Measurements from ENCODE around the gene WFIKKN2. TPM values are rescaled to one million over a fixed set of nuclear protein-coding genes. Genes with fewer than 3 reads are reported as not detected.
A peak's percentile ranks its signal among the peaks of the same experiment; 100 is the strongest.

WFIKKN2 gene
- total and polyA plus RNA-seq, 2 experiments from 2014 or later: not detected

DNA sequence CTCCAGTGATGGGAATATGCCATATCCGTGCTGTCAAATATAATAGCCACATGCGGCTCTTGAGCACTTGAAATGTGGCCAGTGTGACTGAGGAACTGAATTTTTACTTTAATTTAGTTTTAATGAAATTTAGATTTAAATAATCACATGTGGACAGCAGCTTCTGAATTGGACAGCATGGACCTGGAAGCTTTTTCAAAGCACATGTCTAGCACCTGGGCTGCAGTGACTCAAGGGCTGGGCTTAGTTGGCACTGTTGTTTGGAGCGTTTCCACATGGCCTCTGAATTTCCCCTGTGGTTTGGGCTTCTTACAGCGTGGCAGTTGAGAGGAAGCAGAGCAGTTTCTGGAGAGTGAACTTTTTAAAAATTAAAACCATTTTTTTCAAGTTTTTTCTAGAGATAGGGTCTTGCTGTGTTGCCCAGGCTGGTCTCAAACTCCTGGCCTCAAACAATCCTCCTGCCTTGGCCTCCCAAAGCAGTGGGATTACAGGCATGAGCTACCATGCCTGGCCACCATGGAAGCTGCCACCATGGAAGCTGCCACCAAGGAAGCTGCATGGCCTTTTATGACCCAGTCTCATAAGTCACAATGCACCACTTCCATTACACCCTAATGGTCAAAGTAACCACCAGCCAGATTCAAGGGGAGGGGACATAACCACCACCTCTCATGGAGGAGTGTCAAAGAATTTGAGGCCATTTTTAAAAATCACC is 37.5 kb downstream of the WFIKKN2 start:
- TF ChIP-seq EZH2 (IDR thresholded peaks at IDR 0.05; ENCODE audit: low read depth, unreplicated experiment) (no peak), ZNF114 (CRISPR knock-in tag; IDR thresholded peaks at IDR 0.05) (no peak), STAT1 (IDR thresholded peaks at IDR 0.05; ENCODE audit: unreplicated experiment) (no peak), CREB1 (CRISPR knock-in tag; IDR thresholded peaks at IDR 0.05; ENCODE audit: low read depth) (no peak), EZH2phosphoT487 (IDR thresholded peaks at IDR 0.05; ENCODE audit: unreplicated experiment) (no peak), POLR2AphosphoS5 (IDR thresholded peaks at IDR 0.05; ENCODE audit: low read depth) (no peak), NANOG (IDR thresholded peaks at IDR 0.05; ENCODE audit: borderline replicate concordance) (no peak), JUNB (IDR thresholded peaks at IDR 0.05; ENCODE audit: unreplicated experiment) (no peak), ZNF331 (CRISPR knock-in tag; IDR thresholded peaks at IDR 0.05; ENCODE audit: low read depth) (no peak)
- TF ChIP-seq, protein P1, sequence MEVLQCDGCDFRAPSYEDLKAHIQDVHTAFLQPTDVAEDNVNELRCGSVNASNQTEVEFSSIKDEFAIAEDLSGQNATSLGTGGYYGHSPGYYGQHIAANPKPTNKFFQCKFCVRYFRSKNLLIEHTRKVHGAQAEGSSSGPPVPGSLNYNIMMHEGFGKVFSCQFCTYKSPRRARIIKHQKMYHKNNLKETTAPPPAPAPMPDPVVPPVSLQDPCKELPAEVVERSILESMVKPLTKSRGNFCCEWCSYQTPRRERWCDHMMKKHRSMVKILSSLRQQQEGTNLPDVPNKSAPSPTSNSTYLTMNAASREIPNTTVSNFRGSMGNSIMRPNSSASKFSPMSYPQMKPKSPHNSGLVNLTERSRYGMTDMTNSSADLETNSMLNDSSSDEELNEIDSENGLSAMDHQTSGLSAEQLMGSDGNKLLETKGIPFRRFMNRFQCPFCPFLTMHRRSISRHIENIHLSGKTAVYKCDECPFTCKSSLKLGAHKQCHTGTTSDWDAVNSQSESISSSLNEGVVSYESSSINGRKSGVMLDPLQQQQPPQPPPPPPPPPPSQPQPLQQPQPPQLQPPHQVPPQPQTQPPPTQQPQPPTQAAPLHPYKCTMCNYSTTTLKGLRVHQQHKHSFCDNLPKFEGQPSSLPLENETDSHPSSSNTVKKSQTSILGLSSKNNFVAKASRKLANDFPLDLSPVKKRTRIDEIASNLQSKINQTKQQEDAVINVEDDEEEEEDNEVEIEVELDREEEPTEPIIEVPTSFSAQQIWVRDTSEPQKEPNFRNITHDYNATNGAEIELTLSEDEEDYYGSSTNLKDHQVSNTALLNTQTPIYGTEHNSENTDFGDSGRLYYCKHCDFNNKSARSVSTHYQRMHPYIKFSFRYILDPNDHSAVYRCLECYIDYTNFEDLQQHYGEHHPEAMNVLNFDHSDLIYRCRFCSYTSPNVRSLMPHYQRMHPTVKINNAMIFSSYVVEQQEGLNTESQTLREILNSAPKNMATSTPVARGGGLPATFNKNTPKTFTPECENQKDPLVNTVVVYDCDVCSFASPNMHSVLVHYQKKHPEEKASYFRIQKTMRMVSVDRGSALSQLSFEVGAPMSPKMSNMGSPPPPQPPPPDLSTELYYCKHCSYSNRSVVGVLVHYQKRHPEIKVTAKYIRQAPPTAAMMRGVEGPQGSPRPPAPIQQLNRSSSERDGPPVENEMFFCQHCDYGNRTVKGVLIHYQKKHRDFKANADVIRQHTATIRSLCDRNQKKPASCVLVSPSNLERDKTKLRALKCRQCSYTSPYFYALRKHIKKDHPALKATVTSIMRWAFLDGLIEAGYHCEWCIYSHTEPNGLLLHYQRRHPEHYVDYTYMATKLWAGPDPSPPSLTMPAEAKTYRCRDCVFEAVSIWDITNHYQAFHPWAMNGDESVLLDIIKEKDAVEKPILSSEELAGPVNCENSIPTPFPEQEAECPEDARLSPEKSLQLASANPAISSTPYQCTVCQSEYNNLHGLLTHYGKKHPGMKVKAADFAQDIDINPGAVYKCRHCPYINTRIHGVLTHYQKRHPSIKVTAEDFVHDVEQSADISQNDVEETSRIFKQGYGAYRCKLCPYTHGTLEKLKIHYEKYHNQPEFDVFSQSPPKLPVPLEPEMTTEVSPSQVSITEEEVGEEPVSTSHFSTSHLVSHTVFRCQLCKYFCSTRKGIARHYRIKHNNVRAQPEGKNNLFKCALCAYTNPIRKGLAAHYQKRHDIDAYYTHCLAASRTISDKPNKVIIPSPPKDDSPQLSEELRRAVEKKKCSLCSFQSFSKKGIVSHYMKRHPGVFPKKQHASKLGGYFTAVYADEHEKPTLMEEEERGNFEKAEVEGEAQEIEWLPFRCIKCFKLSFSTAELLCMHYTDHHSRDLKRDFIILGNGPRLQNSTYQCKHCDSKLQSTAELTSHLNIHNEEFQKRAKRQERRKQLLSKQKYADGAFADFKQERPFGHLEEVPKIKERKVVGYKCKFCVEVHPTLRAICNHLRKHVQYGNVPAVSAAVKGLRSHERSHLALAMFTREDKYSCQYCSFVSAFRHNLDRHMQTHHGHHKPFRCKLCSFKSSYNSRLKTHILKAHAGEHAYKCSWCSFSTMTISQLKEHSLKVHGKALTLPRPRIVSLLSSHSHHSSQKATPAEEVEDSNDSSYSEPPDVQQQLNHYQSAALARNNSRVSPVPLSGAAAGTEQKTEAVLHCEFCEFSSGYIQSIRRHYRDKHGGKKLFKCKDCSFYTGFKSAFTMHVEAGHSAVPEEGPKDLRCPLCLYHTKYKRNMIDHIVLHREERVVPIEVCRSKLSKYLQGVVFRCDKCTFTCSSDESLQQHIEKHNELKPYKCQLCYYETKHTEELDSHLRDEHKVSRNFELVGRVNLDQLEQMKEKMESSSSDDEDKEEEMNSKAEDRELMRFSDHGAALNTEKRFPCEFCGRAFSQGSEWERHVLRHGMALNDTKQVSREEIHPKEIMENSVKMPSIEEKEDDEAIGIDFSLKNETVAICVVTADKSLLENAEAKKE (CRISPR knock-in tag; IDR thresholded peaks at IDR 0.05): no peak
- TF ChIP-seq, protein P2, sequence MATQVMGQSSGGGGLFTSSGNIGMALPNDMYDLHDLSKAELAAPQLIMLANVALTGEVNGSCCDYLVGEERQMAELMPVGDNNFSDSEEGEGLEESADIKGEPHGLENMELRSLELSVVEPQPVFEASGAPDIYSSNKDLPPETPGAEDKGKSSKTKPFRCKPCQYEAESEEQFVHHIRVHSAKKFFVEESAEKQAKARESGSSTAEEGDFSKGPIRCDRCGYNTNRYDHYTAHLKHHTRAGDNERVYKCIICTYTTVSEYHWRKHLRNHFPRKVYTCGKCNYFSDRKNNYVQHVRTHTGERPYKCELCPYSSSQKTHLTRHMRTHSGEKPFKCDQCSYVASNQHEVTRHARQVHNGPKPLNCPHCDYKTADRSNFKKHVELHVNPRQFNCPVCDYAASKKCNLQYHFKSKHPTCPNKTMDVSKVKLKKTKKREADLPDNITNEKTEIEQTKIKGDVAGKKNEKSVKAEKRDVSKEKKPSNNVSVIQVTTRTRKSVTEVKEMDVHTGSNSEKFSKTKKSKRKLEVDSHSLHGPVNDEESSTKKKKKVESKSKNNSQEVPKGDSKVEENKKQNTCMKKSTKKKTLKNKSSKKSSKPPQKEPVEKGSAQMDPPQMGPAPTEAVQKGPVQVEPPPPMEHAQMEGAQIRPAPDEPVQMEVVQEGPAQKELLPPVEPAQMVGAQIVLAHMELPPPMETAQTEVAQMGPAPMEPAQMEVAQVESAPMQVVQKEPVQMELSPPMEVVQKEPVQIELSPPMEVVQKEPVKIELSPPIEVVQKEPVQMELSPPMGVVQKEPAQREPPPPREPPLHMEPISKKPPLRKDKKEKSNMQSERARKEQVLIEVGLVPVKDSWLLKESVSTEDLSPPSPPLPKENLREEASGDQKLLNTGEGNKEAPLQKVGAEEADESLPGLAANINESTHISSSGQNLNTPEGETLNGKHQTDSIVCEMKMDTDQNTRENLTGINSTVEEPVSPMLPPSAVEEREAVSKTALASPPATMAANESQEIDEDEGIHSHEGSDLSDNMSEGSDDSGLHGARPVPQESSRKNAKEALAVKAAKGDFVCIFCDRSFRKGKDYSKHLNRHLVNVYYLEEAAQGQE (IDR thresholded peaks at IDR 0.05; ENCODE audit: unreplicated experiment): no peak
- TF ChIP-seq, protein P3, sequence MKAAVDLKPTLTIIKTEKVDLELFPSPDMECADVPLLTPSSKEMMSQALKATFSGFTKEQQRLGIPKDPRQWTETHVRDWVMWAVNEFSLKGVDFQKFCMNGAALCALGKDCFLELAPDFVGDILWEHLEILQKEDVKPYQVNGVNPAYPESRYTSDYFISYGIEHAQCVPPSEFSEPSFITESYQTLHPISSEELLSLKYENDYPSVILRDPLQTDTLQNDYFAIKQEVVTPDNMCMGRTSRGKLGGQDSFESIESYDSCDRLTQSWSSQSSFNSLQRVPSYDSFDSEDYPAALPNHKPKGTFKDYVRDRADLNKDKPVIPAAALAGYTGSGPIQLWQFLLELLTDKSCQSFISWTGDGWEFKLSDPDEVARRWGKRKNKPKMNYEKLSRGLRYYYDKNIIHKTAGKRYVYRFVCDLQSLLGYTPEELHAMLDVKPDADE (IDR thresholded peaks at IDR 0.05): no peak
- TF ChIP-seq, protein P4, sequence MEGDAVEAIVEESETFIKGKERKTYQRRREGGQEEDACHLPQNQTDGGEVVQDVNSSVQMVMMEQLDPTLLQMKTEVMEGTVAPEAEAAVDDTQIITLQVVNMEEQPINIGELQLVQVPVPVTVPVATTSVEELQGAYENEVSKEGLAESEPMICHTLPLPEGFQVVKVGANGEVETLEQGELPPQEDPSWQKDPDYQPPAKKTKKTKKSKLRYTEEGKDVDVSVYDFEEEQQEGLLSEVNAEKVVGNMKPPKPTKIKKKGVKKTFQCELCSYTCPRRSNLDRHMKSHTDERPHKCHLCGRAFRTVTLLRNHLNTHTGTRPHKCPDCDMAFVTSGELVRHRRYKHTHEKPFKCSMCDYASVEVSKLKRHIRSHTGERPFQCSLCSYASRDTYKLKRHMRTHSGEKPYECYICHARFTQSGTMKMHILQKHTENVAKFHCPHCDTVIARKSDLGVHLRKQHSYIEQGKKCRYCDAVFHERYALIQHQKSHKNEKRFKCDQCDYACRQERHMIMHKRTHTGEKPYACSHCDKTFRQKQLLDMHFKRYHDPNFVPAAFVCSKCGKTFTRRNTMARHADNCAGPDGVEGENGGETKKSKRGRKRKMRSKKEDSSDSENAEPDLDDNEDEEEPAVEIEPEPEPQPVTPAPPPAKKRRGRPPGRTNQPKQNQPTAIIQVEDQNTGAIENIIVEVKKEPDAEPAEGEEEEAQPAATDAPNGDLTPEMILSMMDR (conservative IDR thresholded peaks at IDR 0.05; ENCODE audit: low read depth in 2 of 2): no peak
- H3K27me3 Mint-ChIP-seq (ENCODE audit: insufficient read depth, low read depth, poor library complexity): peaks cover 5% of the 10 kb centered on the region
- DNase-seq (ENCODE audit: low spot score) (no peak), ATAC-seq (no peak)
- H3K36me3 Mint-ChIP-seq (ENCODE audit: low read depth): no peaks in the 10 kb centered on the region
- Histone ChIP-seq H3K4me2 (no peak overlapping the region), H3K36me3 (ENCODE audit: insufficient read depth) (no peaks in the 10 kb centered on the region), H2AFZ (0 out of 2 replicates have a peak overlapping the region, but pooled peaks have one; percentile 23), H3K9me2 (ENCODE audit: insufficient read depth) (no peaks in the 10 kb centered on the region), H4K20me1 (replicated peaks; ENCODE audit: insufficient read depth) (no peaks in the 10 kb centered on the region), H3K79me2 (replicated peaks; ENCODE audit: insufficient read depth) (no peaks in the 10 kb centered on the region), H3F3A (replicated peaks; ENCODE audit: low read depth) (no peaks in the 10 kb centered on the region), H3K4me3 (no peak overlapping the region), H3K27me3 (ENCODE audit: insufficient read depth) (no peaks in the 10 kb centered on the region), H3K27ac (ENCODE audit: low read depth) (no peak overlapping the region), H3K4me1 (ENCODE audit: insufficient read depth) (peaks cover 9% of the 10 kb centered on the region; the same call in 1 of the 2 replicates)
- H3K27ac Mint-ChIP-seq: no peak overlapping the region
- H3K4me3 Mint-ChIP-seq: no peak overlapping the region
- no peaks in the 10 kb centered on the region for H3K9me3 Mint-ChIP-seq
- H3K4me1 Mint-ChIP-seq: peaks cover 10% of the 10 kb centered on the region

All from GM23338 (cell line).